HepG2 (cell line): ENCODE data around the gene ALDH1A1. TPM values are rescaled to one million over a fixed set of nuclear protein-coding genes. Genes with fewer than 3 reads are reported as not detected.

Experiments
- BORCS8-MEF2B ChIP-seq: sonication (generic); formaldehyde crosslinking; IDR thresholded peaks from 2 replicates; pipeline ENCODE4 v1.8.0; 2022; ENCODE audit warnings: mild to moderate bottlenecking, missing genetic modification reagents
- ELF3 ChIP-seq: IDR thresholded peaks from 2 replicates; pipeline ENCODE4 v1.6.1; 2016; ENCODE audit warnings: missing genetic modification reagents, missing compliant biosample characterization
- MEIS2 ChIP-seq: sonication (generic); formaldehyde crosslinking; IDR thresholded peaks from 2 replicates; pipeline ENCODE4 v1.9.0; 2021; ENCODE audit warnings: mild to moderate bottlenecking, missing genetic modification reagents
- MXI1 ChIP-seq: IDR thresholded peaks from 3 replicates; pipeline ENCODE4 v1.6.1; 2012; ENCODE audit warnings: low read depth, low read length, inconsistent platforms, borderline replicate concordance
- NPAS2 ChIP-seq: sonication (generic); formaldehyde crosslinking; IDR thresholded peaks from 2 replicates; pipeline ENCODE4 v1.8.0; 2022; ENCODE audit warnings: mild to moderate bottlenecking, missing genetic modification reagents, borderline replicate concordance
- PAX8 ChIP-seq: sonication (generic); formaldehyde crosslinking; IDR thresholded peaks from 2 replicates; pipeline ENCODE4 v1.8.0; 2022; ENCODE audit warnings: mild to moderate bottlenecking, missing genetic modification reagents, borderline replicate concordance
- TAF1 ChIP-seq: sonication (generic); formaldehyde crosslinking; IDR thresholded peaks from 2 replicates; pipeline ENCODE4 v1.4.0; 2020; ENCODE audit warnings: missing genetic modification reagents
- ZNF205 ChIP-seq: IDR thresholded peaks from 2 replicates; pipeline ENCODE4 v1.6.1; 2018; ENCODE audit warnings: missing biosample characterization, missing genetic modification reagents
- ZNF317 ChIP-seq: sonication (generic); formaldehyde crosslinking; IDR thresholded peaks from 2 replicates; pipeline ENCODE4 v1.5.0; 2020; ENCODE audit warnings: mild to moderate bottlenecking, missing genetic modification reagents
- ZNF451 ChIP-seq: sonication (generic); formaldehyde crosslinking; IDR thresholded peaks from 2 replicates; pipeline ENCODE4 v1.5.0; 2020; ENCODE audit warnings: mild to moderate bottlenecking, missing genetic modification reagents
- ZSCAN20 ChIP-seq: sonication (generic); formaldehyde crosslinking; IDR thresholded peaks from 2 replicates; pipeline ENCODE4 v1.4.0; 2020; ENCODE audit warnings: missing genetic modification reagents, mild to moderate bottlenecking, borderline replicate concordance
- polyA plus RNA-seq, 8 experiments: library from polyadenylated mRNA; depleted of rRNA in 3 of 8; stranded (reverse) in 7 of 8; unstranded in 1 of 8; fragments of >200 nt; fragmentation: Illumina TruSeq in 4 of 8; extraction: Trizol in 4 of 8; gene quantifications; 2 replicates each; pipeline versions ENCODE4 v1.2.1 to v1.2.3, GENCODE V29; 2011 to 2016; ENCODE audit warnings: low read depth in 4 of 8, missing spikeins in 1 of 8, mixed read lengths in 1 of 8; ENCODE audit not compliant: insufficient read depth in 1 of 8
- total RNA-seq, 5 experiments: library from RNA; depleted of rRNA; stranded (reverse); fragments of >200 nt; fragmentation: Illumina TruSeq; extraction: Trizol; gene quantifications; 2 replicates each; pipeline ENCODE4 v1.2.3, GENCODE V29; 2016; ENCODE audit warnings: low read depth in 1 of 5
- TF ChIP-seq, protein P1 (sequence below): IDR thresholded peaks from 2 replicates; pipeline ENCODE4 v1.6.1; 2012; ENCODE audit warnings: low read length, improper control_type of control experiment
- TF ChIP-seq, protein P2 (sequence below), 2 experiments: sonication (generic) in 1 of 2; formaldehyde crosslinking in 1 of 2; IDR thresholded peaks; 2 replicates each; pipeline versions ENCODE4 v1.5.1 to v1.6.1; 2011 to 2020; ENCODE audit warnings: borderline replicate concordance in 1 of 2, low read depth in 1 of 2, low read length in 1 of 2, mild to moderate bottlenecking in 1 of 2, missing genetic modification reagents in 1 of 2, moderate library complexity in 1 of 2
- TF ChIP-seq, protein P3 (sequence below): sonication (generic); formaldehyde crosslinking; conservative IDR thresholded peaks from 2 replicates; pipeline ENCODE4 v1.4.0; 2020; ENCODE audit warnings: mild to moderate bottlenecking, missing genetic modification reagents, moderate library complexity
- TF ChIP-seq, protein P4 (sequence below), 2 experiments: IDR thresholded peaks; 2 replicates each; pipeline ENCODE4 v1.6.1; 2011 to 2012; ENCODE audit warnings: low read length in 2 of 2, borderline replicate concordance in 1 of 2, low read depth in 1 of 2, mild to moderate bottlenecking in 1 of 2, moderate library complexity in 1 of 2

ALDH1A1 gene
- total and polyA plus RNA-seq, 2 of the 13 experiments (the other 11 are each of a cell fraction or from before 2014, with no cell fraction given): 88.2 to 439 TPM

DNA sequence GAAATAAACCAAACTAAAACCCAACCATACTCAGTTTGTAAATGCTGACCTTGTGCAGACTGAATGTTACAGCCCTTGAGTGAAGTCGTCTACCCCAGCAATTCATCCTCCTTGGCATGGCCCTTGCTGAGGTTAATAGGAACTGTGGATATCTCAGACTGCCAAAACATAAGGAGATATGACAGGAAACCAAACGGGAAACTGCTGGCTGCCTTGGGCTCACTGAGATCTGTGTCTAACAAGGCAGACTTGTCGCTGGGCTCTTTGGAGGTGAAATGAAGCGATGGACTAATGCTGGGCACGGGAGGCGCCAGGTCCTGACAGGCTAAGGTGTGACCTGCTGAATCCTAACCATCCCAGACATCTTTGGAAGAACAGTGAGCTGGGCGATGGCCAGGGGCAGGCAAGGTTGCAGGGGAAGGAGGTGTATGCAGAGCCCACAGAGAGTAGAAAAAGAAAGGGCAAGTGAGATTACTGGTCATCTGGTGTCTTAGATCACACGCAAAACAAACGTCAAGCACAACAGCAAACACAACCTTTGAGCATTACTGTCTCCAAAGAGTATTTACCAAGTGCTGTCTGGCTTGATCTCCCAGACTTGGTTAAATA lies 44.6 kb upstream of the ALDH1A1 start (continued):
- TF ChIP-seq ELF3 (peak; percentile 61), MEIS2 (CRISPR knock-in tag) (0 out of 2 replicates have a peak, but pooled peaks have one; percentile 60), BORCS8-MEF2B (CRISPR knock-in tag) (no peak), ZNF205 (CRISPR knock-in tag) (peak; percentile 56; the same call in 1 of the 2 replicates), NPAS2 (CRISPR knock-in tag) (no peak), ZNF451 (CRISPR knock-in tag) (no peak), PAX8 (CRISPR knock-in tag) (no peak), TAF1 (CRISPR knock-in tag) (peak; percentile 37; the same call in 1 of the 2 replicates), MXI1 (no peak; the same call in 2 of the 3 replicates), ZNF317 (CRISPR knock-in tag) (peak; percentile 66; the same call in 1 of the 2 replicates), ZSCAN20 (no peak)
- TF ChIP-seq, protein P1, sequence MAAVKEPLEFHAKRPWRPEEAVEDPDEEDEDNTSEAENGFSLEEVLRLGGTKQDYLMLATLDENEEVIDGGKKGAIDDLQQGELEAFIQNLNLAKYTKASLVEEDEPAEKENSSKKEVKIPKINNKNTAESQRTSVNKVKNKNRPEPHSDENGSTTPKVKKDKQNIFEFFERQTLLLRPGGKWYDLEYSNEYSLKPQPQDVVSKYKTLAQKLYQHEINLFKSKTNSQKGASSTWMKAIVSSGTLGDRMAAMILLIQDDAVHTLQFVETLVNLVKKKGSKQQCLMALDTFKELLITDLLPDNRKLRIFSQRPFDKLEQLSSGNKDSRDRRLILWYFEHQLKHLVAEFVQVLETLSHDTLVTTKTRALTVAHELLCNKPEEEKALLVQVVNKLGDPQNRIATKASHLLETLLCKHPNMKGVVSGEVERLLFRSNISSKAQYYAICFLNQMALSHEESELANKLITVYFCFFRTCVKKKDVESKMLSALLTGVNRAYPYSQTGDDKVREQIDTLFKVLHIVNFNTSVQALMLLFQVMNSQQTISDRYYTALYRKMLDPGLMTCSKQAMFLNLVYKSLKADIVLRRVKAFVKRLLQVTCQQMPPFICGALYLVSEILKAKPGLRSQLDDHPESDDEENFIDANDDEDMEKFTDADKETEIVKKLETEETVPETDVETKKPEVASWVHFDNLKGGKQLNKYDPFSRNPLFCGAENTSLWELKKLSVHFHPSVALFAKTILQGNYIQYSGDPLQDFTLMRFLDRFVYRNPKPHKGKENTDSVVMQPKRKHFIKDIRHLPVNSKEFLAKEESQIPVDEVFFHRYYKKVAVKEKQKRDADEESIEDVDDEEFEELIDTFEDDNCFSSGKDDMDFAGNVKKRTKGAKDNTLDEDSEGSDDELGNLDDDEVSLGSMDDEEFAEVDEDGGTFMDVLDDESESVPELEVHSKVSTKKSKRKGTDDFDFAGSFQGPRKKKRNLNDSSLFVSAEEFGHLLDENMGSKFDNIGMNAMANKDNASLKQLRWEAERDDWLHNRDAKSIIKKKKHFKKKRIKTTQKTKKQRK: no peak
- TF ChIP-seq, protein P2, sequence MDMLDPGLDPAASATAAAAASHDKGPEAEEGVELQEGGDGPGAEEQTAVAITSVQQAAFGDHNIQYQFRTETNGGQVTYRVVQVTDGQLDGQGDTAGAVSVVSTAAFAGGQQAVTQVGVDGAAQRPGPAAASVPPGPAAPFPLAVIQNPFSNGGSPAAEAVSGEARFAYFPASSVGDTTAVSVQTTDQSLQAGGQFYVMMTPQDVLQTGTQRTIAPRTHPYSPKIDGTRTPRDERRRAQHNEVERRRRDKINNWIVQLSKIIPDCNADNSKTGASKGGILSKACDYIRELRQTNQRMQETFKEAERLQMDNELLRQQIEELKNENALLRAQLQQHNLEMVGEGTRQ (IDR thresholded peaks at IDR 0.05; ENCODE audit: low read depth, low read length): no peak
- TF ChIP-seq, protein P2 (CRISPR knock-in tag; IDR thresholded peaks at IDR 0.05; ENCODE audit: borderline replicate concordance): no peak
- TF ChIP-seq, protein P3, sequence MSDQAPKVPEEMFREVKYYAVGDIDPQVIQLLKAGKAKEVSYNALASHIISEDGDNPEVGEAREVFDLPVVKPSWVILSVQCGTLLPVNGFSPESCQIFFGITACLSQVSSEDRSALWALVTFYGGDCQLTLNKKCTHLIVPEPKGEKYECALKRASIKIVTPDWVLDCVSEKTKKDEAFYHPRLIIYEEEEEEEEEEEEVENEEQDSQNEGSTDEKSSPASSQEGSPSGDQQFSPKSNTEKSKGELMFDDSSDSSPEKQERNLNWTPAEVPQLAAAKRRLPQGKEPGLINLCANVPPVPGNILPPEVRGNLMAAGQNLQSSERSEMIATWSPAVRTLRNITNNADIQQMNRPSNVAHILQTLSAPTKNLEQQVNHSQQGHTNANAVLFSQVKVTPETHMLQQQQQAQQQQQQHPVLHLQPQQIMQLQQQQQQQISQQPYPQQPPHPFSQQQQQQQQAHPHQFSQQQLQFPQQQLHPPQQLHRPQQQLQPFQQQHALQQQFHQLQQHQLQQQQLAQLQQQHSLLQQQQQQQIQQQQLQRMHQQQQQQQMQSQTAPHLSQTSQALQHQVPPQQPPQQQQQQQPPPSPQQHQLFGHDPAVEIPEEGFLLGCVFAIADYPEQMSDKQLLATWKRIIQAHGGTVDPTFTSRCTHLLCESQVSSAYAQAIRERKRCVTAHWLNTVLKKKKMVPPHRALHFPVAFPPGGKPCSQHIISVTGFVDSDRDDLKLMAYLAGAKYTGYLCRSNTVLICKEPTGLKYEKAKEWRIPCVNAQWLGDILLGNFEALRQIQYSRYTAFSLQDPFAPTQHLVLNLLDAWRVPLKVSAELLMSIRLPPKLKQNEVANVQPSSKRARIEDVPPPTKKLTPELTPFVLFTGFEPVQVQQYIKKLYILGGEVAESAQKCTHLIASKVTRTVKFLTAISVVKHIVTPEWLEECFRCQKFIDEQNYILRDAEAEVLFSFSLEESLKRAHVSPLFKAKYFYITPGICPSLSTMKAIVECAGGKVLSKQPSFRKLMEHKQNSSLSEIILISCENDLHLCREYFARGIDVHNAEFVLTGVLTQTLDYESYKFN (CRISPR knock-in tag): peak; percentile 95
- TF ChIP-seq, protein P4, sequence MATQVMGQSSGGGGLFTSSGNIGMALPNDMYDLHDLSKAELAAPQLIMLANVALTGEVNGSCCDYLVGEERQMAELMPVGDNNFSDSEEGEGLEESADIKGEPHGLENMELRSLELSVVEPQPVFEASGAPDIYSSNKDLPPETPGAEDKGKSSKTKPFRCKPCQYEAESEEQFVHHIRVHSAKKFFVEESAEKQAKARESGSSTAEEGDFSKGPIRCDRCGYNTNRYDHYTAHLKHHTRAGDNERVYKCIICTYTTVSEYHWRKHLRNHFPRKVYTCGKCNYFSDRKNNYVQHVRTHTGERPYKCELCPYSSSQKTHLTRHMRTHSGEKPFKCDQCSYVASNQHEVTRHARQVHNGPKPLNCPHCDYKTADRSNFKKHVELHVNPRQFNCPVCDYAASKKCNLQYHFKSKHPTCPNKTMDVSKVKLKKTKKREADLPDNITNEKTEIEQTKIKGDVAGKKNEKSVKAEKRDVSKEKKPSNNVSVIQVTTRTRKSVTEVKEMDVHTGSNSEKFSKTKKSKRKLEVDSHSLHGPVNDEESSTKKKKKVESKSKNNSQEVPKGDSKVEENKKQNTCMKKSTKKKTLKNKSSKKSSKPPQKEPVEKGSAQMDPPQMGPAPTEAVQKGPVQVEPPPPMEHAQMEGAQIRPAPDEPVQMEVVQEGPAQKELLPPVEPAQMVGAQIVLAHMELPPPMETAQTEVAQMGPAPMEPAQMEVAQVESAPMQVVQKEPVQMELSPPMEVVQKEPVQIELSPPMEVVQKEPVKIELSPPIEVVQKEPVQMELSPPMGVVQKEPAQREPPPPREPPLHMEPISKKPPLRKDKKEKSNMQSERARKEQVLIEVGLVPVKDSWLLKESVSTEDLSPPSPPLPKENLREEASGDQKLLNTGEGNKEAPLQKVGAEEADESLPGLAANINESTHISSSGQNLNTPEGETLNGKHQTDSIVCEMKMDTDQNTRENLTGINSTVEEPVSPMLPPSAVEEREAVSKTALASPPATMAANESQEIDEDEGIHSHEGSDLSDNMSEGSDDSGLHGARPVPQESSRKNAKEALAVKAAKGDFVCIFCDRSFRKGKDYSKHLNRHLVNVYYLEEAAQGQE (IDR thresholded peaks at IDR 0.05; ENCODE audit: borderline replicate concordance in 1 of 2, low read depth in 1 of 2, low read length in 2 of 2): 0 out of 4 replicates have a peak, but pooled peaks of 1 of the 2 experiments have one; percentile 38
